H9 (cell line): ENCODE results near the gene OR52I1. TPM values are rescaled to one million over a fixed set of nuclear protein-coding genes. Genes with fewer than 3 reads are reported as not detected.

Experiments used
- DNase-seq: peaks from one replicate; pipeline ENCODE4 v3.0.0-alpha.2; 2017
- H2AFZ ChIP-seq: one replicate; pipeline ENCODE4 v1.6.1; 2013; ENCODE audit warnings: mild to moderate bottlenecking, low read length, control low read depth, moderate library complexity
- H2AK5ac ChIP-seq: 2 replicates; pipeline ENCODE4 v1.6.1; 2013; ENCODE audit warnings: low read length, control low read depth, mixed read lengths; ENCODE audit not compliant: insufficient read length
- H2BK120ac ChIP-seq: one replicate; pipeline ENCODE4 v1.6.1; 2013; ENCODE audit warnings: low read depth, mild to moderate bottlenecking, low read length, control low read depth, inconsistent platforms; ENCODE audit not compliant: poor library complexity, severe bottlenecking
- H2BK12ac ChIP-seq: 2 replicates; pipeline ENCODE4 v1.6.1; 2013; ENCODE audit warnings: low read length, control low read depth, mixed read lengths, low read depth; ENCODE audit not compliant: insufficient read length
- H2BK15ac ChIP-seq: 2 replicates; pipeline ENCODE4 v1.6.1; 2013; ENCODE audit warnings: low read depth, low read length, control low read depth
- H2BK20ac ChIP-seq: one replicate; pipeline ENCODE4 v1.6.1; 2013; ENCODE audit warnings: low read depth, mild to moderate bottlenecking, low read length, control low read depth, inconsistent platforms; ENCODE audit not compliant: poor library complexity, severe bottlenecking
- H2BK5ac ChIP-seq: 2 replicates; pipeline ENCODE4 v1.6.1; 2013; ENCODE audit warnings: low read length, control low read depth, mixed read lengths; ENCODE audit not compliant: insufficient read length
- H3K14ac ChIP-seq: 2 replicates; pipeline ENCODE4 v1.6.1; 2013; ENCODE audit warnings: low read length, control low read depth; ENCODE audit not compliant: insufficient read depth
- H3K18ac ChIP-seq: 2 replicates; pipeline ENCODE4 v1.6.1; 2013; ENCODE audit warnings: low read depth, mild to moderate bottlenecking, mixed read lengths, low read length, control low read depth; ENCODE audit not compliant: insufficient read length
- H3K23ac ChIP-seq: 2 replicates; pipeline ENCODE4 v1.6.1; 2013; ENCODE audit warnings: low read length, control low read depth, mixed read lengths, low read depth; ENCODE audit not compliant: insufficient read length
- H3K23me2 ChIP-seq: 2 replicates; pipeline ENCODE4 v1.6.1; 2013; ENCODE audit warnings: low read depth, mild to moderate bottlenecking, mixed read lengths, low read length, control low read depth; ENCODE audit not compliant: insufficient read length, poor library complexity, severe bottlenecking
- H3K27ac ChIP-seq: 2 replicates; pipeline ENCODE4 v1.5.1; 2013; ENCODE audit warnings: low read length, control low read depth, mixed read lengths, low read depth; ENCODE audit not compliant: insufficient read length
- H3K27me3 ChIP-seq: 2 replicates; pipeline ENCODE4 v1.6.1; 2013; ENCODE audit warnings: low read length, control low read depth, inconsistent platforms; ENCODE audit not compliant: insufficient read depth
- H3K4ac ChIP-seq: 2 replicates; pipeline ENCODE4 v1.6.1; 2013; ENCODE audit warnings: low read depth, mild to moderate bottlenecking, control low read depth, inconsistent platforms, low read length, moderate library complexity
- H3K4me1 ChIP-seq: 2 replicates; pipeline ENCODE4 v1.6.1; 2013; ENCODE audit warnings: low read length, control low read depth, inconsistent platforms; ENCODE audit not compliant: insufficient read depth
- H3K4me2 ChIP-seq: 2 replicates; pipeline ENCODE4 v1.6.1; 2013; ENCODE audit warnings: low read length, control low read depth, mixed read lengths; ENCODE audit not compliant: insufficient read length, insufficient read depth
- H3K56ac ChIP-seq: 2 replicates; pipeline ENCODE4 v1.6.1; 2013; ENCODE audit warnings: low read depth, mild to moderate bottlenecking, mixed read lengths, low read length, control low read depth; ENCODE audit not compliant: insufficient read length
- H3K79me1 ChIP-seq: 2 replicates; pipeline ENCODE4 v1.6.1; 2013; ENCODE audit warnings: low read depth, mild to moderate bottlenecking, moderate library complexity, low read length, control low read depth, inconsistent platforms; ENCODE audit not compliant: insufficient read depth, poor library complexity, severe bottlenecking
- H3K79me2 ChIP-seq: 2 replicates; pipeline ENCODE4 v1.6.1; 2013; ENCODE audit warnings: low read length, control low read depth, inconsistent platforms; ENCODE audit not compliant: insufficient read depth
- H3K9ac ChIP-seq: 2 replicates; pipeline ENCODE4 v1.6.1; 2013; ENCODE audit warnings: low read length, control low read depth, mixed read lengths; ENCODE audit not compliant: insufficient read length; ENCODE audit errors: extremely low read depth
- H3K9me3 ChIP-seq: one replicate; pipeline ENCODE4 v1.6.1; 2013; ENCODE audit warnings: low read depth, low read length, inconsistent platforms; ENCODE audit not compliant: control insufficient read depth
- H3T11ph ChIP-seq: one replicate; pipeline ENCODE4 v1.6.1; 2013; ENCODE audit warnings: mild to moderate bottlenecking, low read length, control low read depth, inconsistent platforms
- H4K20me1 ChIP-seq: one replicate; pipeline ENCODE4 v1.6.1; 2013; ENCODE audit not compliant: control insufficient read depth, insufficient read length, insufficient read depth
- H4K5ac ChIP-seq: 2 replicates; pipeline ENCODE4 v1.6.1; 2013; ENCODE audit warnings: low read depth, mild to moderate bottlenecking, mixed read lengths, low read length, control low read depth; ENCODE audit not compliant: insufficient read length
- H4K8ac ChIP-seq: replicated peaks from 2 replicates; pipeline ENCODE4 v1.6.1; 2013; ENCODE audit warnings: low read length, control low read depth, mixed read lengths, low read depth; ENCODE audit not compliant: insufficient read length
- H4K91ac ChIP-seq: 2 replicates; pipeline ENCODE4 v1.6.1; 2013; ENCODE audit warnings: low read depth, mild to moderate bottlenecking, moderate library complexity, mixed read lengths, low read length, control low read depth; ENCODE audit not compliant: insufficient read length
- H3K27ac Mint-ChIP-seq, 3 experiments: 2 replicates in 2 of 3; 3 replicates in 1 of 3; pipeline ENCODE4 v1.8.0; 2020 to 2021; ENCODE audit warnings: mixed read lengths in 3 of 3, mild to moderate bottlenecking in 1 of 3, moderate library complexity in 1 of 3
- H3K27me3 Mint-ChIP-seq: 2 replicates; pipeline ENCODE4 v1.8.0; 2021; ENCODE audit warnings: low read depth, mild to moderate bottlenecking, moderate library complexity, mixed read lengths
- H3K36me3 Mint-ChIP-seq, 3 experiments: 2 replicates in 2 of 3; 3 replicates in 1 of 3; pipeline ENCODE4 v1.8.0; 2020 to 2021; ENCODE audit warnings: low read depth in 3 of 3, mixed read lengths in 3 of 3; ENCODE audit not compliant: insufficient read depth in 1 of 3
- H3K4me1 Mint-ChIP-seq, 2 experiments: 2 replicates each; pipeline ENCODE4 v1.8.0; 2020; ENCODE audit warnings: mixed read lengths in 2 of 2
- H3K4me3 Mint-ChIP-seq, 2 experiments: 2 replicates in 1 of 2; 3 replicates in 1 of 2; pipeline ENCODE4 v1.8.0; 2020 to 2021; ENCODE audit warnings: mild to moderate bottlenecking in 2 of 2, mixed read lengths in 2 of 2, moderate library complexity in 1 of 2
- H3K9me3 Mint-ChIP-seq, 2 experiments: 2 replicates in 1 of 2; 3 replicates in 1 of 2; pipeline ENCODE4 v1.8.0; 2020; ENCODE audit warnings: mild to moderate bottlenecking in 2 of 2, mixed read lengths in 2 of 2, moderate library complexity in 1 of 2
- CTCF ChIP-seq: fragments of 200-600 bp; sonication (generic); conservative IDR thresholded peaks from 3 replicates; pipeline ENCODE4 v1.8.0; 2021; ENCODE audit warnings: antibody characterized with exemption, mild to moderate bottlenecking
- total RNA-seq: library from RNA; stranded (reverse); gene quantifications from 2 replicates; pipeline ENCODE4 v1.2.1, GENCODE V29; 2021

OR52I1 gene
- total RNA-seq, 1 experiment from 2014 or later, result not detected

GRCh38 chr11:4581443-4581842 lies 12.4 kb upstream of the OR52I1 start, which contains the start of gene OR52I2:
TSS of gene OR52I2 (plus strand) at chr11:4581743.
- Histone ChIP-seq H3K23me2 (no peaks in the 10 kb centered on the region), H4K20me1 (no peaks in the 10 kb centered on the region), H3K14ac (no peak within 1 kb of the TSS), H3K27me3 (no peaks in the 10 kb centered on the region), H2BK5ac (no peak within 1 kb of the TSS), H3K56ac (no peak within 1 kb of the TSS), H3K27ac (no peak within 1 kb of the TSS), H3K79me1 (no peaks in the 10 kb centered on the region), H3T11ph (no peak within 1 kb of the TSS), H3K18ac (no peak within 1 kb of the TSS), H3K79me2 (no peaks in the 10 kb centered on the region), H4K5ac (no peak within 1 kb of the TSS), H2BK15ac (no peak within 1 kb of the TSS), H3K9me3 (no peaks in the 10 kb centered on the region), H3K9ac (no peak within 1 kb of the TSS), H3K4me2 (no peak within 1 kb of the TSS), H2BK120ac (no peak within 1 kb of the TSS), H3K23ac (no peak within 1 kb of the TSS), H3K4ac (no peak within 1 kb of the TSS), H4K8ac (no peak within 1 kb of the TSS), H2AK5ac (no peak within 1 kb of the TSS), H3K4me1 (no peaks in the 10 kb centered on the region), H2AFZ (no peak within 1 kb of the TSS), H4K91ac (no peak within 1 kb of the TSS), H2BK20ac (no peak within 1 kb of the TSS), H2BK12ac (no peak within 1 kb of the TSS)
- no peaks in the 10 kb centered on the region; a peak in 1 of 5 replicates for H3K9me3 Mint-ChIP-seq
- DNase-seq, result no peak
- peaks cover 11% of the 10 kb centered on the region; the same call in 1 of the 2 replicates for H3K27me3 Mint-ChIP-seq
- H3K36me3 Mint-ChIP-seq, result no peaks in the 10 kb centered on the region
- TF ChIP-seq CTCF, result no peak
- H3K4me3 Mint-ChIP-seq, result no peak within 1 kb of the TSS
- H3K27ac Mint-ChIP-seq, result no peak within 1 kb of the TSS
- no peaks in the 10 kb centered on the region for H3K4me1 Mint-ChIP-seq
